Small intestine (tissue), 16 donors: ENCODE data around the gene AKNAD1. TPM values are rescaled to one million over a fixed set of nuclear protein-coding genes. Genes with fewer than 3 reads are reported as not detected.

Source experiments
- DNase-seq, 2 donors: peaks; one replicate each; pipeline versions ENCODE4 v3.0.0 to v3.0.0-alpha.2; 2013
- FAIRE-seq: peaks from 2 replicates; lab custom pipeline; 2012; peaks lifted over from hg19 to GRCh38; lab: Jason Lieb, UNC
- H3K27ac ChIP-seq, 3 donors: one replicate each; pipeline ENCODE4 v1.5.1; 2013; ENCODE audit warnings: low read length in 2 of 3, mild to moderate bottlenecking in 2 of 3, control low read depth in 1 of 3, inconsistent platforms in 1 of 3, low read depth in 1 of 3, moderate library complexity in 1 of 3
- H3K27me3 ChIP-seq, 3 donors: one replicate each; pipeline ENCODE4 v1.6.1; 2013; ENCODE audit warnings: low read length in 3 of 3, inconsistent platforms in 1 of 3; ENCODE audit not compliant: control insufficient read depth in 3 of 3, insufficient read depth in 3 of 3
- H3K36me3 ChIP-seq, 3 donors: one replicate each; pipeline ENCODE4 v1.6.1; 2013; ENCODE audit warnings: low read length in 3 of 3, inconsistent platforms in 1 of 3, low read depth in 1 of 3, mild to moderate bottlenecking in 1 of 3, moderate library complexity in 1 of 3; ENCODE audit not compliant: control insufficient read depth in 3 of 3, insufficient read depth in 2 of 3
- H3K4me1 ChIP-seq, 3 donors: one replicate each; pipeline ENCODE4 v1.6.1; 2013; ENCODE audit warnings: low read length in 2 of 3, inconsistent platforms in 1 of 3, low read depth in 1 of 3, mild to moderate bottlenecking in 1 of 3, moderate library complexity in 1 of 3; ENCODE audit not compliant: control insufficient read depth in 3 of 3, insufficient read depth in 2 of 3
- H3K4me3 ChIP-seq, 3 donors: one replicate each; pipeline ENCODE4 v1.5.1; 2013; ENCODE audit warnings: low read length in 3 of 3, control low read depth in 1 of 3, inconsistent platforms in 1 of 3, low read depth in 1 of 3, mild to moderate bottlenecking in 1 of 3, moderate library complexity in 1 of 3
- H3K9me3 ChIP-seq, 2 donors: one replicate each; pipeline ENCODE4 v1.6.1; 2013; ENCODE audit warnings: low read depth in 1 of 2, low read length in 1 of 2; ENCODE audit not compliant: control insufficient read depth in 2 of 2, insufficient read depth in 1 of 2
- WGBS, 3 donors: extraction: QIAGEN DNeasy Blood & Tissue Kit; methylation state at CpG; one replicate each; pipeline ENCODE4 v1.1.7; 2013; 5-methylcytosine and 5-hydroxymethylcytosine counted together
- long read RNA-seq, 10 donors: transcript quantifications; one replicate each; lab custom pipeline, GENCODE V29; 2026
- polyA plus RNA-seq, 4 donors: library from polyadenylated mRNA; stranded (reverse) in 3 of 4; unstranded in 1 of 4; fragments of 200-250 nt in 3 of 4; fragments of 120-200 nt in 1 of 4; gene quantifications; one replicate each; pipeline versions ENCODE4 v1.2.1 to v1.2.3, GENCODE V29; 2013
- donor health status: healthy with polysubstance abuse.
- donor health status: control.
- donor health status: control.
- donor health status: Bipolar disorder and iron deficiency.
- donor health status: healthy.

AKNAD1 gene, protein sequence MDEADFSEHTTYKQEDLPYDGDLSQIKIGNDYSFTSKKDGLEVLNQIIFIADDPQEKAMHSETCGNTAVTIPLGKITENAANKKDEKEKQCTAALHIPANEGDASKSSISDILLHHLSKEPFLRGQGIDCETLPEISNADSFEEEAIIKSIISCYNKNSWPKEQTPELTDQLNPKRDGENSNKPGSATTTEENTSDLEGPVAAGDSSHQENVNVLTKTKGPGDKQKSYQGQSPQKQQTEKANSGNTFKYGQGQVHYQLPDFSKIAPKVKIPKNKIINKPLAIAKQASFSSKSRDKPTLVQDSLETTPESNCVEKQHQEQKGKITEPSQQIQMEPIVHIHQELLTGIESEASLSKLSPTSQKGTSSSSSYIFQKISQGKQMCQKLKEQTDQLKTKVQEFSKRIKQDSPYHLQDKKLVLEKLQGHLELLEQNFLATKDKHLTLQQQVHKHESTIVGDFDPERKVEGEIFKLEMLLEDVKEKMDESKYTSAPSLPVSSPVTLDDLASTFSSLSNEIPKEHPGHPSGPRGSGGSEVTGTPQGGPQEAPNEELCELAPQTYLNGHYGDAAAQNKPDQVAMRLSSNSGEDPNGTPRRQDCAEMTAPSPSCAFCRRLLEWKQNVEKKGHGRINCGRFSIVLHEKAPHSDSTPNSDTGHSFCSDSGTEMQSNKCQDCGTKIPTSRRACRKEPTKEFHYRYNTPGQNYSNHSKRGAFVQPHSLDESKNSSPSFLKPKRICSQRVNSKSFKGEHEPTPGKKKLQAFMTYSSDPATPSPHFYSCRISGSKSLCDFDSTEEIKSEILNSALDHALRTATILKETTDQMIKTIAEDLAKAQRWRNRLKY
- polyA plus RNA-seq, result under 1 TPM in 2 of 4 donors, not detected in 2; 0.03 to 0.22 TPM
- long read RNA-seq, donor 1, result 0 reads
- long read RNA-seq, donor 2, result 0 reads
- long read RNA-seq, donor 3, result 0 reads
- long read RNA-seq, donor 4, result 0 reads
- long read RNA-seq, donor 5, result 0 reads
- long read RNA-seq, donor 6, result 0 reads
- long read RNA-seq, donor 7, result 0 reads
- long read RNA-seq, donor 8, result 0 reads
- long read RNA-seq, donor 9, result 0 reads
- long read RNA-seq, donor 10, result 0 reads

DNA sequence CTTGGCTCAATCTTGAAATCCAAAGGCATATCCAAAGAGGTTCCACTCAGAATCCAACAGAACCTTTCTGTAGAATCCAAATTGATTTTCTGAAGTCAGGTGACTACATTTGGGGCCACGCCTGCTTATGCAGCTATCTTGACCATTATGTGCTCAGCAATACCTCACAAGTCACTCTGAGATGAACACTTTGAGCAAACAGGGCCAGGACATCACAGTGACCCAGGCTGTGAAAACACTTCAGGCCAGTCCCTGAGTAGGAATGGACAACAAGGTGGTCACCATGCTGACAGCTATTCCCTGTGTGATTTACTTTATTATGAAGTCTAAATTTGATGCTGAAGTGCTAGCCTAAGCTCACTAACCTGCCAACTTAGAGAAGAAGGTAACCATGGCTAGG lies at the start of gene AKNAD1:
Gene AKNAD1, minus strand, starts transcription at position 101 of the 400 bp plus-strand sequence. CDS start 4,430 bp downstream, outside the sequence.
- no peak within 1 kb of the TSS for H3K27ac ChIP-seq
- no peaks in the 10 kb centered on the region for H3K27me3 ChIP-seq
- no peak for DNase-seq
- no peaks in the 10 kb centered on the region for H3K4me1 ChIP-seq
- no peaks in the 10 kb centered on the region for H3K36me3 ChIP-seq
- H3K9me3 ChIP-seq, result no peaks in the 10 kb centered on the region
- FAIRE-seq, result no peak
- WGBS, 3 donors, result 71 to 78% (median 72%) methylated on average over 1 of the region's 1 CpG
- H3K4me3 ChIP-seq, result no peak within 1 kb of the TSS

DNA sequence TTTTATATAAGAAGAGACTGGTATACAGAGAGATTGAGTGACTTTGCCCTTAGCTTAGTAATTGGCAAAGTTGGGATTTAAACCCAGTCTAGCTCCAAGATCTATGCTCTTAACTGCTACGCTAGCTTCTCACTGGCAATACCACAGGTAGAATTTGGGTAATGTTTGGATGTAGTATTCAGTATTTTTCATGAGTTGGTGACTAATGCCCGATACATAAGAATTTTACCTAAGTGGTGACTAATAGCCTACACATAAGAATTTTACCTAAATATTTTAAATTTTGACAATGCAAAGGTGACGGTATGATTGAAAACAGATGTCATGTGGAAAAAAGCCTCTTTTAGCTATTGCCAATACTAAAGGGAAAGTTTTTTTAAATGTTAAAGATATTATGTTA lies 44.2 kb upstream of the AKNAD1 start:
- Histone ChIP-seq H3K4me3 (no peak overlapping the region), H3K9me3 (no peaks in the 10 kb centered on the region), H3K27me3 (no peaks in the 10 kb centered on the region), H3K36me3 (peaks cover 0 to 2% (median 0%) of the 10 kb centered on the region in 3 donors), H3K4me1 (no peaks in the 10 kb centered on the region), H3K27ac (no peak overlapping the region)
- FAIRE-seq, result no peak
- no peak for DNase-seq
- WGBS, 3 donors, result 95 to 100% (median 97%) methylated on average over 3 of the region's 3 CpGs

DNA sequence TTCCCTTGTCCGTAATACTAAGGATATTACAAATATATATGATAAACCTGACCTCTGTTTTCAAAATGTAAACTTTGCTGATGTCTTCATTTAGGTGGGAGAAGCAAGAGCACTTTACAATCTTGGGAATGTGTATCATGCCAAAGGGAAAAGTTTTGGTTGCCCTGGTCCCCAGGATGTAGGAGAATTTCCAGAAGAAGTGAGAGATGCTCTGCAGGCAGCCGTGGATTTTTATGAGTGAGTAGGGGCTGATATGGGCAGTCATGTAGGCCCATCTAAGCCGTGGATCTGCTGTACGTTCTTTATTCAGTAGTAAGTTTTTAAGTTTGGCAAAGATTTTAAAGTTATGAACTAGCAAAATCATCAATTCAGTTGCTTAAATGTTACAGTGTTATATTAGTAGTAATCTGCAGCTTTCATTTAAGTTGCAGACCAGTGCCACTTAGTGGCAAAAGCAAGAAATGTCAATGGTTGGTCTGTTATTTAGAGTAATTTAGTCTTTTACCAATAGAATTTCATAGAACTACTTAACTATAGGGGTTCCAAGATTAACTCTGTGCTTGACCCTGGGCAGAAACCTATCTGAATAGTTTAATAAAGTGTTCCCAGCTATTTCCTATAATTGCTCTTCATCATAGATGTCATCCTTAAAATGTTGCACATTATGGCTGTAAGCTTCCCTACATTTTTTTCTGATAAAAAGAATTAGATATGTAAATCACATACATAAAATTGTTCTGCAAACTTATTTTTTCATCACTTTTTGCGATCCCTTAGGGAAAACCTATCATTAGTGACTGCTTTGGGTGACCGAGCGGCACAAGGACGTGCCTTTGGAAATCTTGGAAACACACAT lies 41.2 kb upstream of the AKNAD1 start:
- Histone ChIP-seq H3K27ac (no peak overlapping the region), H3K9me3 (no peaks in the 10 kb centered on the region), H3K36me3 (peaks cover 0 to 2% (median 0%) of the 10 kb centered on the region in 3 donors), H3K4me3 (no peak overlapping the region), H3K4me1 (no peaks in the 10 kb centered on the region), H3K27me3 (no peaks in the 10 kb centered on the region)
- peak; percentile 59 to 62 for DNase-seq
- peak; percentile 53 for FAIRE-seq
- 68 to 80% (median 79%) methylated on average over 8 of the region's 8 CpGs for WGBS, 3 donors

DNA sequence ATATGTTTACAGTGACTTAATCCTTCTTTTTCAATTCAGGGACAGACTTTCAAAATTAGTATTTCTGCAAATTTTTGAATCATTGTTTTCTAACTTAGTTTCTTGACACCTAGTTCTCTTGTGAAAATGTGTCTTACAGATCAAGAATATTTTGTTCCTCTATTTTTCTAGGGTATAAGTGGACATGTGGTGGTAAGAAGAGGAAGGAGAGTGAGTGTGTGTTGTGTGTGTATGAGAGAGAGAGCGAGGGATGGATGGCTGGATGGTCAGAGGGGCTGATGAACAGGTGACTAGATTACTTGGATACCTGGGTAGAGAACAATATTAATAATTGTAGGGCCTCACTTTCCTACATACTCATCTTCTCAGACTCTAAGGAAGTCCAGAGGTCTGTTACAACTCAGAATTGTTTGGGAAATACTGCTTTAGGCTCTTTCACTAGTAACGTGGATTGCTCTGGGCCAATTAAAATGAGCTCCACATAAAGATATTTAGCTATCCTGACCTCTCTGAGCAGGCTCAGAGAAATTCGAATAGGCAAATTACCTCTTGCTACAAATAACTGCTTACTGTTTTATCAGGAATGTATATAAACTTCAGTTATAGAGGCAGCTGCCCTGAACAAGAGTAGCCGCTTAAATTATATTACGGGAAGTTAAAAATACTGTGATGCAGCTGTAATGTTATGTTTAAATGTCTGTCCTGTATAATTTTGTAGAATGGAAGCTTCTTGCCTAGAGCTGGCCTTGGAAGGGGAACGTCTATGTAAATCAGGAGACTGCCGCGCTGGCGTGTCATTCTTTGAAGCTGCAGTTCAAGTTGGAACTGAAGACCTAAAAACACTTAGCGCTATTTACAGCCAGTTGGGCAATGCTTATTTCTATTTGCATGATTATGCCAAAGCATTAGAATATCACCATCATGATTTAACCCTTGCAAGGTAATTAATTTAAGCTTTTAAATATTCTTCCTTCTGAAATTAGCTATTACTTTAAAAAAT lies 39.6 kb upstream of the AKNAD1 start:
- H3K4me3 ChIP-seq, result no peak overlapping the region
- H3K36me3 ChIP-seq, result peaks cover 0 to 2% (median 0%) of the 10 kb centered on the region in 3 donors
- FAIRE-seq (no peak), DNase-seq (no peak)
- no peak overlapping the region for H3K27ac ChIP-seq
- H3K4me1 ChIP-seq, result no peaks in the 10 kb centered on the region
- no peaks in the 10 kb centered on the region for H3K9me3 ChIP-seq
- WGBS, 3 donors, result 72 to 84% (median 82%) methylated on average over 10 of the region's 10 CpGs
- no peaks in the 10 kb centered on the region for H3K27me3 ChIP-seq

DNA sequence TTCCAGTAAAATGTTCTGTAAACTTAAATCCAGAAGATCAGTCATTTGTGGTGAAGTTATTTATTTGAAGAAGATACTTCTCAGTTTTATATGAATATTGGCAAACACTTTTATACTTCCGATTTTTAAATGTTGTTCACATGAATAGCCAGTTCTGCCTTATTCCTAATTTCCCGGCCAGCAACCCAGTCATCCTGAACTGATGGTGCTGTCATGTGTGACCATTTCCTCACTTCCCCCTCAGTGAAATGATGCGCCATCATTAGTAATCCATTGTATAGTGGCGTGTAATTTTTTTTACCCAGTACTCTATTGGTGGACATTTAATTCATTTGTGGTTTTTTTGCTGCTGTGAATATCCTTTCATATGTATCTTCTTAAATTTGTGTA lies 36.2 kb upstream of the AKNAD1 start:
- WGBS, 3 donors, result 92 to 97% (median 96%) methylated on average over 4 of the region's 4 CpGs
- FAIRE-seq, result no peak

DNA sequence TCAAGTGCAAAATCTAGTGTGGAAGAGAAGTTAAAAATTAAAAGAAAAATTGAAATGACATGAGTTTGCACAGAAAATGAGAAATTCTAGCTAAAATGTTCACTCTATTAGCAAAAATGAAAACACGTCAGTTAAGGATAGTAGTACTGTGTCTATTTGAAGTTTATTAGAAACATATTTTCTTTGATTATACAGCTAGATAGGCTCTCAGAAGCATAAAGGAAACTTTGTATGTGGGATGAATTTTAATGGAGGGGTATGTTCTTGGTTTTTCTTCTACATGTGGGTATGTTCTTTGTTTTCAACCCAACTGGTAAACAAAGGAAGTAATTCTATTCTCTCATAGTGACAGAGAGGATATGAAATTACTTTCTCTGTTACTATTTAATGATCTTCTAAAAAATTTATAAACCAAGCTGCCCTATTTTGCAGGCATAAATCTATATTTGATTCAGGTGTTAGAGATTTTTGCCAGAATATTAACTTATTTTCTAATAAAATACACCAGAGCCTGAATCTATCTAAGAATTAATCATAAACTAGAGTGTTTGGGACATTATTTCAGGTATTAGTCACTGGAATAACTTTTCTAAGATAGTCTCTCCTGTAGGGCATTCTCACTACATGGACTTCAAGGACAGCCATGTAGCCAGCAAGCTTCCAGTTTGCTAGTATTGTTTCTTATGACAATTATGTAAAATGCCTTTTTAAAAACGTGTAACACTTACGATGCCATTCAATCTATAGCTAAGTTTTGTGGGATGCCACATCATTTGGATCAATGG lies 35.7 kb upstream of the AKNAD1 start:
- H3K9me3 ChIP-seq, result no peaks in the 10 kb centered on the region
- 89 to 94% (median 93%) methylated on average over 3 of the region's 3 CpGs for WGBS, 3 donors
- FAIRE-seq, result no peak

More for the DNA sequence above, 36.2 kb upstream of the AKNAD1 start:
- H3K27me3 ChIP-seq, result no peaks in the 10 kb centered on the region
- H3K4me1 ChIP-seq, result peaks cover 3 to 10% (median 3%) of the 10 kb centered on the region in 3 donors
- DNase-seq, result no peak
- H3K9me3 ChIP-seq, result no peaks in the 10 kb centered on the region
- no peaks in the 10 kb centered on the region for H3K36me3 ChIP-seq
- no peak overlapping the region for H3K4me3 ChIP-seq
- no peak overlapping the region for H3K27ac ChIP-seq

More for the DNA sequence above, 35.7 kb upstream of the AKNAD1 start:
- Histone ChIP-seq H3K36me3 (peaks cover 0 to under 1% (median 0%) of the 10 kb centered on the region in 3 donors), H3K4me1 (peaks cover 3 to 10% (median 3%) of the 10 kb centered on the region in 3 donors), H3K27ac (no peak overlapping the region), H3K27me3 (no peaks in the 10 kb centered on the region), H3K4me3 (no peak overlapping the region)
- DNase-seq, result no peak
